Rectal smooth muscle tissue (tissue), 1 donor: Measurements from ENCODE around the gene CRMP1.
A peak's percentile ranks its signal among the peaks of the same experiment; 100 is the strongest.

Experiments used
- H3K27ac ChIP-seq: one replicate; pipeline ENCODE4 v1.7.0; 2013; ENCODE audit warnings: low read depth, low read length, inconsistent platforms
- H3K27me3 ChIP-seq: one replicate; pipeline ENCODE4 v1.7.0; 2013; ENCODE audit warnings: low read length; ENCODE audit not compliant: control insufficient read depth, insufficient read depth
- H3K36me3 ChIP-seq: one replicate; pipeline ENCODE4 v1.7.0; 2013; ENCODE audit warnings: low read length; ENCODE audit not compliant: control insufficient read depth, insufficient read depth
- H3K4me1 ChIP-seq: one replicate; pipeline ENCODE4 v1.7.0; 2013; ENCODE audit warnings: low read length; ENCODE audit not compliant: control insufficient read depth, insufficient read depth
- H3K4me3 ChIP-seq: one replicate; pipeline ENCODE4 v1.7.0; 2013; ENCODE audit warnings: low read length
- H3K9ac ChIP-seq: one replicate; pipeline ENCODE4 v1.7.0; 2013; ENCODE audit warnings: low read length

The CRMP1 gene

DNA sequence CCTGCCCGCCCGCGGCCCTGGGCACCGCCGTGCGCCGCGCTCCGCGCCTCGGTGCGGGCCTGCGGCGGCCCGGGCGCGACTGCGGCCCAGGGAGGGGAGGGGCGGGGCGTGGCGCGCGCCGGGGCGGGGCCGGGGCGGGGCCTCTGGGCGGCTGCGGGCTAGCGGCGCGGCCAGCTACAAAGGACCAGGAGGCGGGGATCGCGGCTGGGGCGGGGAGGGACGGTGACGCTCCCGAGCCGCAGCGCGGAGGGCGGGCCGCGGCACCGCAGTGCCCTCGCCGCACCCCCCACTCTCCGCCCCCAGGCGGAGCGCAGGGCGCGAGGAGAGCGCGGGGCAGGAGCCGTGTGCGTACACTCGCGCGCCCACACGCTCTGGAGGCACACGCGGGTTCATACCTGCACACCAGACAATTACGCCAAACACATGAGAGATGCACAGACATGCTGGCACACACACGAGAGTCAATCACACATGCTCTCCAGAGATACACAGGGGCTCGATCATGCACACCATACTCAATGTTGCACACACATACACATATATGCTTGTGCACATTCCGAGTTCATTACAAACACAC lies at the start of gene CRMP1:
Gene CRMP1, minus strand, starts transcription at position 83 of the 577 bp plus-strand sequence. CDS start 117 bp downstream, outside the sequence.
- H3K4me1 ChIP-seq = no peaks in the 10 kb centered on the region
- H3K9ac ChIP-seq = no peak within 1 kb of the TSS
- H3K27ac ChIP-seq = no peak within 1 kb of the TSS
- H3K4me3 ChIP-seq = peak within 1 kb of the TSS; percentile 26
- peaks cover 42% of the 10 kb centered on the region for H3K27me3 ChIP-seq
- no peaks in the 10 kb centered on the region for H3K36me3 ChIP-seq

DNA sequence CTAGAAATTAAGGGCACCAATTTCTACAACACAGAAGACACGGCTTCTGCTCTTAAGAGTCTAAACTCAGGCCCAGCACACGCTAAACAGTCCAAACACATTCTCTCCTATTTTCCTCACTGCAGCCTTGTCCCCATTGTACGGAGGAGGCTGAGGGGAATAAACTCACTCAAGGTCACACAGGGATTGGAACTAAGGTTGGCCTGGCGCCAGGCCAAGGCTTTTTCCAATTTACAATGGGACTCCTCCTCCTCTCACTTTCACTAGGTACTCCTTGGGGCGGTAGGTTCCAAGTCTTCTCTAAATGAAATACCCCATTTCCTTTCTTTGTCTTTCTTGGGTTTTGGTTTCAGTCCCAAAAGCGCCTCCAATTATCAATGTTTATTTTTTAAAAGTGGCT lies 48.7 kb upstream of the CRMP1 start:
- Histone ChIP-seq H3K27ac (no peak overlapping the region), H3K4me1 (no peaks in the 10 kb centered on the region), H3K4me3 (no peak overlapping the region), H3K27me3 (no peaks in the 10 kb centered on the region), H3K36me3 (no peaks in the 10 kb centered on the region), H3K9ac (no peak overlapping the region)

DNA sequence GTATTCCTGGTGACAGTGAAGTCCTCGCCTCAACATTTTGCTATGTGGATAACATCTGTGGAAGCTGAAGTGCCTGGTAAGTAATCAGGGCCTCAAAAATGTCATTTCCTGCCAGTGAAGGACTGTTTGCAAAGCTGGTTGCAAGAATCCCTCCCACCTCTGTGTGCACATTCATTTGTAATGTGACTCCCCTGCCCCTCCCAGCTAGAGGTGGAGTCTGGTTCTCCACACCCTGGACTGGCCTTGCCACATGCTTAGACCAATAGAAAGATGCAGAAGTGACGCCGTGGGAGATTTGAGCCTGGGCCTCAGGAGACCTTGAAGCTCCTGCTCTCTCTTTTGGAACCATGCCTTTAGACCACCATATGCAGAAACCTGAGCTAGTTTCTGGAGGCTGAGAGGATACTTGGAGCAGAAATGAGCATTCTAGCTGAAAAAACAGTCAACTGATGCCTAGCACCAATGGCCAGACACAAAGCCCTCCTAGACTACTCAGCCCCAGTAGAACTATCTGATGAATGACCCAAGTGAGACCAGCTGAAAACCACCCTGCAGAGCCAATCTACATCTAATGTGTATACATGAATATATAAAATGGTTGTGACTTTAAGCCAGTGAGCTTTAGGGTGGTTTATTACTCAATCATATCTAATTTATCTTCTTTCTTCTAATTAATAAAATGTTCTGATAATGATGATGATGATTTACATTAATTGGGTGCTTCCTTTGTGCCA lies 47.8 kb upstream of the CRMP1 start:
- no peak overlapping the region for H3K4me3 ChIP-seq
- H3K9ac ChIP-seq = no peak overlapping the region
- H3K36me3 ChIP-seq = no peaks in the 10 kb centered on the region
- H3K27me3 ChIP-seq = no peaks in the 10 kb centered on the region
- H3K4me1 ChIP-seq = no peaks in the 10 kb centered on the region
- no peak overlapping the region for H3K27ac ChIP-seq

DNA sequence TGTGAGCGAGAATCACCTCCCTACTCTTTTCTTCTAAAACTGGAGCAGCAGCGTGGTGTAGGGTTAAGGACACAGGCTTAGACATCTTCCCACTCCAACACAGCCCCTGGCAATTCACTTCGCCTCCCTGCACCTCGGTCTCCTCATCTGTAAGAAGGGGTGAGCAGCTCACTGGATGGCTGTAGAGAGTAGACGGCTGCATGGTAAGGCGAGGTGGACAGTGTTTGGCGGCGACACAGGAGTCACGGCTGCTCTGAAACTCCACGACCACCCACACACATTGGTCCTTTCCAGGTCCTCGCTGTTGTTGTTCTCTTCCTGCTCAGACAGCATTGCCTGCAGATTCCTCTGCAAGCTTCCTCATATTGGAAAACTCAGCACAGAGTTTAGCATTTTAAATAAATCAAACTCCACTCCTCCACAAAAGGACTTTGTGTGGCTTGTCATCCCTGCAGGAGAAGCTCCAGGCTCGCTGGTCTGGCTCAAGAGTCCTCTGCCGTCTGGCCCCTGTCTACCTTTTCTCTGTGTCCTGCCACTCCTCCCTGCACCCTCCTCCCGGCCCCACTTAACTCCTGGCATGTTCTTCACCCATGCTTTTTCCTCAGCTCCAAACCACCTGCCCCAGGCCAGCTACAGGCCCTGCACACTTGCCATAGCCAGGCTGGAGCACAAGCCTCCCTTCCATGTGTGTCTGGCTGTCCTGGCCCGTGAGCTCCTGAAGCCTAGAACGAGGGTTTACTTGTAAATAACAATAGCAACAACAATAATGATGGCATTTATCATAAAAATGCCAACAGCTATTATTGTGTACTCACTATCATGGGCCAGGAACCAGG lies 41.3 kb upstream of the CRMP1 start:
- Histone ChIP-seq H3K27ac (no peak overlapping the region), H3K4me3 (no peak overlapping the region), H3K36me3 (no peaks in the 10 kb centered on the region), H3K4me1 (no peaks in the 10 kb centered on the region), H3K9ac (no peak overlapping the region), H3K27me3 (peaks cover 2% of the 10 kb centered on the region)

DNA sequence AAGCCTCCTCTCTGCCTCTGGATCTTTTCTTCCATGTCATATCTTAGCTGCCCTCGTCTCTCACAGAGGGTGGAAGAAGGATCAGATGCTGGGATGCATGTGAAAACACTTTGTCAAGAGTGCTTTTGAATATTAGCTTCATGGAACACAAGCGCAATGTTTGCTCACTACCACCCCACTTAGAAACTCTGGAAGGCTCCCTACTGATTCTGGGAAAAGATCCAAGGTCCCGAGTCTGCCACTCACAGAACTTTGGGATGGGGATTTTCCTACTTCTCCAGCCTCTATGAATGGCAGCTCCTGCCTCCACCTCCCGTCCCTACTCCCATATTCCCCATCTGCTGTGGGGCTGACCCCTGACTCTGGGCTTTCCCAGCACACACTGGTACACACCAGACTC lies 40.2 kb upstream of the CRMP1 start:
- no peaks in the 10 kb centered on the region for H3K36me3 ChIP-seq
- H3K4me1 ChIP-seq = no peaks in the 10 kb centered on the region
- H3K27me3 ChIP-seq = peaks cover 2% of the 10 kb centered on the region

DNA sequence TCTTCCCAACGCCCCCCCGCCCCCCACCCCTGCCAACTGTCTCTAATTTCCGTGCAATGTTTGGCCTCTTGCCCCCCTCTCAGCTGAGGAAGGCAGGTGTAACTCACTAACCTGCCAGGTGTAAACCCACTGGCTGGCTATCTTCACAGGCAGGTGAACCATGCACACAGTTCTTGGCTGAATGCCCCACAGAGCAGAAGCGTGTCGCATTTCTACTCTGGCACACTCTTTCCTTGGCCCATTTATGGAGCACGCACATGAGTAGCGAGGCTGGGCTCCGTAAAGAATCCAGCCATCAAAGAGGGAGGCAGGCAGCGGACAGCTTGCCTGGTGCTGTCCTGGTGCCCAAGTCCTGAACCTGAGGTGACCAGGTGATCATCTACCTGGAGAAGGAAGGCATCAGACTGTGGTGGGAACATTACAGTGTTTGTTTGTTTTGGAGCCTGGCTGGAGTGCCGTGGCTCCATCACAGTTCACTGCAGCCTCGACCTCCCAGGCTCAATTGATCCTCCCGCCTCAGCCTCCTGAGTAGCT lies 39.2 kb upstream of the CRMP1 start:
- Histone ChIP-seq H3K4me3 (no peak overlapping the region), H3K4me1 (no peaks in the 10 kb centered on the region), H3K36me3 (no peaks in the 10 kb centered on the region), H3K27me3 (peaks cover 2% of the 10 kb centered on the region), H3K27ac (no peak overlapping the region), H3K9ac (no peak overlapping the region)

More for the DNA sequence above, 40.2 kb upstream of the CRMP1 start:
- no peak overlapping the region for H3K9ac ChIP-seq
- H3K27ac ChIP-seq = no peak overlapping the region
- no peak overlapping the region for H3K4me3 ChIP-seq

DNA sequence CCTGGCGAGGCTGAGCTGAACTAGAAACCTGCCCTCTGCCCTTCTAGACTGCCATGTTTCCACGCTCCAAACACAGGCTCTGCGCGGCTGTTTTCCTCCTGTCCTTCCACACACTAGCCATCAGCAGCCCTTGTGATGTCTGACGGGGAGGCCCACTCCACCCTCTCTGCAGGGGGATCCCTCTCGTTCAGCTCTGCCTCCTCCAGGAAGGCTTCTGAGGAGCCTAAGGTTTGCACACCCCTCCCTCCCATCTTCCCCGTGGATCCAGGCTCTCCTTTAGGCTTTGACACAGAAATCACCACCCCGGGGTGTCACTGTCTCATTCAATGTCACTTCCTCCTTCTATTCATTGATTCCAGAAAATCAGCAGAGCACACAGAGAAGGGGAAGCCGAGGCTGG lies 38.6 kb upstream of the CRMP1 start:
- Histone ChIP-seq H3K27ac (no peak overlapping the region), H3K9ac (no peak overlapping the region), H3K36me3 (no peaks in the 10 kb centered on the region)

DNA sequence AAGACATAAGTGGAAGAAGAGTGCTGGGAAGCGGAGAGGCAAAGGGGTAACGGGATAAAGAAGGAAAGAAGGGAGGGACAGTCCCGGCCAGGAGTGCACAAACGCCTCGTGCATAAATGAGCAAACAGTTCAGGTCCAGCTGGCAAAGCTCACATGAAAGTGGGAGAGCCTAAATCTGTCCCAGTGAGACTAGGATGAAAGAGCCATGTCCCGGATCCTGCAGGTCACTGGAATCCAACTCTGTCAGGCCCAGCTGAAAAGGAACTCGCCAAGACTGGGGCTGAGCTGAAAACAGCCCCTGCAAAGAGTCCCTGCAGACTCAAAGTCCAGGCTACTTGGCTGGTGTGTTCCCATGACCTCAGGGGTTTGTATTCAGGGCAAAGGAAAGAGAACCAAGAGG lies 38.0 kb upstream of the CRMP1 start:
- H3K9ac ChIP-seq = no peak overlapping the region
- H3K27ac ChIP-seq = no peak overlapping the region
- no peak overlapping the region for H3K4me3 ChIP-seq
- H3K36me3 ChIP-seq = no peaks in the 10 kb centered on the region
- H3K4me1 ChIP-seq = no peaks in the 10 kb centered on the region
- H3K27me3 ChIP-seq = peaks cover 2% of the 10 kb centered on the region

More for the DNA sequence above, 38.6 kb upstream of the CRMP1 start:
- no peaks in the 10 kb centered on the region for H3K4me1 ChIP-seq
- no peak overlapping the region for H3K4me3 ChIP-seq
- H3K27me3 ChIP-seq = peaks cover 2% of the 10 kb centered on the region

DNA sequence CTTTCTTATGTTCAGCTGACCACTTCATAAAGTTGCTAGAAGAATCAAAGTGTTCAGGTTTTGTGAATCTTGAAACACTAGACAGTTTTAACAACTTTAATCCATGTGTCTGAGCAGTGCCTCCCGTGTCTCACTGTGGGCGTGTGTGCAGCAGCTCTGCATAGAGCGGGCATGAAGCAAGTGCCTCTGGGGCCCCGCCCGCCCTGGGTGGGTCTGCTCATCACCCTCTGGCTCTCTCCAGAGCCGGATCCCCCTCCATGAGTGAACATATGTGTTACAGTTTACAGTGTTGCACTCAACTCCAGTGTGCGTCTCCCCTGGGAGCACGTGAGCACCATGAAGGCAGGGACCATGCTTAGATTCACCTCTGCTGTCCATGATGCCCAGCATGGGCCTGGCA lies 37.6 kb upstream of the CRMP1 start:
- Histone ChIP-seq H3K36me3 (no peaks in the 10 kb centered on the region), H3K27me3 (peaks cover 3% of the 10 kb centered on the region), H3K4me3 (no peak overlapping the region), H3K27ac (no peak overlapping the region), H3K4me1 (no peaks in the 10 kb centered on the region), H3K9ac (no peak overlapping the region)

DNA sequence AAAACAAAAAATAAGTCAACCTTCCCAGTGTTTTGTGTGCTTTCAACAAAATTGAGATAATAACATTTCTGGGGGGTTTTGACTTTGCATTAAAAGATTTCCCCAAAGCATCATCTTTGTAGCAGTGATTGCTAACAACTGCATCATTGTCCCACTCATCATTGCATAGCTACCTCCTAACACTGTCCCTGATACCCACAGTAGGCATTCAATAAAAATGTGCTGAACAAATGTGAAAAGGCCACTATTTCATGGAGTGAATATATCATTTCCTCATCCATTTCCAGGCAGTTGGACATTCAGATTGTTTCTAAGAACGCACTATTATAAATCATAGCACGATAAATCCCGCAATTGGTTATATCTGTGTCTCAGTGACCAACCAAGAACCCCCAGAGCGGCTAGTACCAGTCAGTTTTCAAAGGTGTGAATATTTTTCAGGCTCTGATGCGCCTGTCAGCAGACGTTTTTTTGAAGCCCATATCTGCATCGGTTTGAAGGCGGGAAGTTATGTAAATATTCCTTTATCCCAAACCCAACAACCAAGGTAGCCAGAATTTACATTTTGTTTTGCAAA lies 36.0 kb upstream of the CRMP1 start:
- Histone ChIP-seq H3K9ac (no peak overlapping the region), H3K4me3 (no peak overlapping the region), H3K36me3 (no peaks in the 10 kb centered on the region), H3K27me3 (peaks cover 5% of the 10 kb centered on the region), H3K4me1 (no peaks in the 10 kb centered on the region), H3K27ac (no peak overlapping the region)

DNA sequence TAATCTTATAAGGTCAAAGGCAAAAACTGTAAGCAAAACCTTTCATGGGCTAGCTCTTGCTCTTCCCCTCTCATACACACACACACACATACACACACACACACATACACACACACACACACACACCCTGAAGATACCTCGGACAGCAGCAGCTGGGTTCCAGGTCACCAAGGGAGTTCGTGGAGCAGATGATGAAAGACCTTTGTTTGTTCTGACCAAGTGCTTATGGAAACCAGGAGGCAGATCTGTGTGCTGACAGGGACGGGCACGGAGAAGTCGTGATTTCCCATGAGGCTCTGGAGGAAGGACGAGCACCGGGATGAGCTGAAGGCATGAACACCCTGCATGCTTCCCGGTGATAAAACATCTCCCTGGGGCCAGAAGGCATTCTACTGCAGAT lies 35.4 kb upstream of the CRMP1 start:
- H3K27ac ChIP-seq = no peak overlapping the region
- H3K27me3 ChIP-seq = peaks cover 4% of the 10 kb centered on the region
- H3K9ac ChIP-seq = no peak overlapping the region
- no peaks in the 10 kb centered on the region for H3K4me1 ChIP-seq
- no peaks in the 10 kb centered on the region for H3K36me3 ChIP-seq
- no peak overlapping the region for H3K4me3 ChIP-seq

DNA sequence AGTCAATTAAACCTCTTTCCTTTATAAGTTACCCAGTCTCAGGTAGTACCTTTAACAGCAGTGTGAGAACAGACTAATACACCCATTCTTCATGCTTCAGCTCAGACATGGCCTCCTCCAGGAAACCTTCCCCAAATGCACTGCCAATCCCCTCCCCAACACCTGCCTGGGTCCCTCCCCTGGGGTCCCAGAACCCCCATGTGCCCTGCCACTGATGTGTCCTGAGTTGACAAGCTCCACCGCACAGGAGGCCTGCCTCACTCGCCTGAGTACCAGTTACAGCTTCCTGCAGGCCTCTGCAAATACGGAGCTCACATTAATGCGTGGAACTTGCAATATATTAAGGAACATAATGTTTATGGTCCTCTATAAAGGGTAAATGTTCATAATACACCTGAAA lies 34.9 kb upstream of the CRMP1 start:
- no peak overlapping the region for H3K27ac ChIP-seq
- no peaks in the 10 kb centered on the region for H3K36me3 ChIP-seq
- H3K4me1 ChIP-seq = no peaks in the 10 kb centered on the region
- no peak overlapping the region for H3K4me3 ChIP-seq
- H3K9ac ChIP-seq = no peak overlapping the region
- peaks cover 3% of the 10 kb centered on the region for H3K27me3 ChIP-seq
